IPS-20b (cell line): ENCODE results near the gene KLHL3.

ENCODE experiments used
- H3K27ac ChIP-seq: one replicate; pipeline ENCODE4 v1.5.1; 2013; ENCODE audit warnings: low read length
- H3K27me3 ChIP-seq: 2 replicates; pipeline ENCODE4 v1.6.1; 2013; ENCODE audit warnings: mild to moderate bottlenecking, low read length, inconsistent platforms; ENCODE audit not compliant: insufficient read depth
- H3K36me3 ChIP-seq: 2 replicates; pipeline ENCODE4 v1.6.1; 2013; ENCODE audit warnings: low read depth, mild to moderate bottlenecking, inconsistent platforms, low read length, moderate library complexity; ENCODE audit not compliant: insufficient read depth
- H3K4me1 ChIP-seq: 2 replicates; pipeline ENCODE4 v1.6.1; 2013; ENCODE audit warnings: mild to moderate bottlenecking, control low read depth, inconsistent platforms, low read length, moderate library complexity; ENCODE audit not compliant: insufficient read depth
- H3K4me3 ChIP-seq: 2 replicates; pipeline ENCODE4 v1.5.1; 2013; ENCODE audit warnings: mild to moderate bottlenecking, low read length, inconsistent platforms
- H3K9ac ChIP-seq: 2 replicates; pipeline ENCODE4 v1.6.1; 2013; ENCODE audit warnings: low read depth, mild to moderate bottlenecking, inconsistent platforms, low read length, moderate library complexity
- H3K9me3 ChIP-seq: 2 replicates; pipeline ENCODE4 v1.6.1; 2013; ENCODE audit warnings: mild to moderate bottlenecking, low read depth, low read length, inconsistent platforms; ENCODE audit not compliant: insufficient read depth

KLHL3 gene

GRCh38 chr5:137738947-137739346 is 3.1 kb upstream of the KLHL3 start:
- peaks cover 3% of the 10 kb centered on the region; the same call in 1 of the 2 replicates for H3K4me1 ChIP-seq
- no peak overlapping the region for H3K4me3 ChIP-seq
- H3K9ac ChIP-seq: no peak overlapping the region
- no peaks in the 10 kb centered on the region for H3K27me3 ChIP-seq
- H3K27ac ChIP-seq: no peak overlapping the region
- no peaks in the 10 kb centered on the region for H3K9me3 ChIP-seq
- no peaks in the 10 kb centered on the region for H3K36me3 ChIP-seq

- Histone ChIP-seq H3K36me3 (no peaks in the 10 kb centered on the region), H3K9ac (no peak overlapping the region), H3K9me3 (no peaks in the 10 kb centered on the region), H3K27me3 (no peaks in the 10 kb centered on the region), H3K27ac (no peak overlapping the region), H3K4me1 (peaks cover 3% of the 10 kb centered on the region; the same call in 1 of the 2 replicates), H3K4me3 (no peak overlapping the region)
These were observed 1.7 kb upstream of the KLHL3 start for GRCh38 chr5:137737349-137738131.

- Histone ChIP-seq H3K4me1 (peaks cover 3% of the 10 kb centered on the region; the same call in 1 of the 2 replicates), H3K9ac (peak overlapping the region; percentile 96; the same call in 1 of the 2 replicates), H3K27me3 (no peaks in the 10 kb centered on the region), H3K27ac (no peak overlapping the region), H3K4me3 (peak overlapping the region; percentile 96; the same call in 1 of the 2 replicates), H3K9me3 (no peaks in the 10 kb centered on the region), H3K36me3 (no peaks in the 10 kb centered on the region)
These were observed 607 bp upstream of the KLHL3 start for GRCh38 chr5:137736496-137736895.

GRCh38 chr5:137734962-137735554 is 831 bp downstream of the KLHL3 start:
- Histone ChIP-seq H3K36me3 (no peaks in the 10 kb centered on the region), H3K9ac (peak overlapping the region; percentile 96), H3K4me1 (peaks cover 3% of the 10 kb centered on the region; the same call in 1 of the 2 replicates), H3K9me3 (no peaks in the 10 kb centered on the region), H3K4me3 (peak overlapping the region; percentile 96), H3K27ac (peak overlapping the region; percentile 73), H3K27me3 (no peaks in the 10 kb centered on the region)

GRCh38 chr5:137734331-137734730 is 1.6 kb downstream of the KLHL3 start:
- no peaks in the 10 kb centered on the region for H3K9me3 ChIP-seq
- peak overlapping the region; percentile 96 for H3K4me3 ChIP-seq
- no peak overlapping the region for H3K27ac ChIP-seq
- H3K4me1 ChIP-seq: peaks cover 3% of the 10 kb centered on the region; the same call in 1 of the 2 replicates
- no peaks in the 10 kb centered on the region for H3K36me3 ChIP-seq
- H3K9ac ChIP-seq: peak overlapping the region; percentile 96; the same call in 1 of the 2 replicates
- no peaks in the 10 kb centered on the region for H3K27me3 ChIP-seq

GRCh38 chr5:137733922-137734321 is 2.0 kb downstream of the KLHL3 start:
- no peak overlapping the region for H3K9ac ChIP-seq
- no peaks in the 10 kb centered on the region for H3K9me3 ChIP-seq
- H3K27me3 ChIP-seq: no peaks in the 10 kb centered on the region
- H3K27ac ChIP-seq: no peak overlapping the region
- peak overlapping the region; percentile 96; the same call in 1 of the 2 replicates for H3K4me3 ChIP-seq
- H3K4me1 ChIP-seq: peaks cover 3% of the 10 kb centered on the region; the same call in 1 of the 2 replicates
- H3K36me3 ChIP-seq: no peaks in the 10 kb centered on the region

GRCh38 chr5:137733006-137733405 is 2.9 kb downstream of the KLHL3 start:
- Histone ChIP-seq H3K36me3 (no peaks in the 10 kb centered on the region), H3K27ac (no peak overlapping the region), H3K9ac (no peak overlapping the region)

GRCh38 chr5:137731176-137731575 is 4.7 kb downstream of the KLHL3 start:
- no peak overlapping the region for H3K27ac ChIP-seq
- H3K9ac ChIP-seq: no peak overlapping the region
- H3K27me3 ChIP-seq: no peaks in the 10 kb centered on the region
- no peak overlapping the region for H3K4me3 ChIP-seq
- H3K4me1 ChIP-seq: peaks cover 3% of the 10 kb centered on the region; the same call in 1 of the 2 replicates
- H3K9me3 ChIP-seq: no peaks in the 10 kb centered on the region
- no peaks in the 10 kb centered on the region for H3K36me3 ChIP-seq

More at GRCh38 chr5:137733006-137733405, 2.9 kb downstream of the KLHL3 start:
- Histone ChIP-seq H3K27me3 (no peaks in the 10 kb centered on the region), H3K9me3 (no peaks in the 10 kb centered on the region), H3K4me3 (no peak overlapping the region), H3K4me1 (peaks cover 3% of the 10 kb centered on the region; the same call in 1 of the 2 replicates)

- no peaks in the 10 kb centered on the region for H3K9me3 ChIP-seq
- H3K27me3 ChIP-seq: no peaks in the 10 kb centered on the region
- H3K9ac ChIP-seq: no peak overlapping the region
- no peak overlapping the region for H3K27ac ChIP-seq
- no peaks in the 10 kb centered on the region for H3K36me3 ChIP-seq
- H3K4me1 ChIP-seq: peaks cover 3% of the 10 kb centered on the region; the same call in 1 of the 2 replicates
- no peak overlapping the region for H3K4me3 ChIP-seq
These were observed 5.6 kb downstream of the KLHL3 start for GRCh38 chr5:137730336-137730735.

- H3K9me3 ChIP-seq: no peaks in the 10 kb centered on the region
- H3K4me1 ChIP-seq: no peaks in the 10 kb centered on the region
- no peaks in the 10 kb centered on the region for H3K36me3 ChIP-seq
- H3K27ac ChIP-seq: no peak overlapping the region
- no peaks in the 10 kb centered on the region for H3K27me3 ChIP-seq
- H3K4me3 ChIP-seq: no peak overlapping the region
- H3K9ac ChIP-seq: no peak overlapping the region
These were observed 7.8 kb downstream of the KLHL3 start for GRCh38 chr5:137728048-137728447.

- no peak overlapping the region for H3K9ac ChIP-seq
- no peaks in the 10 kb centered on the region for H3K4me1 ChIP-seq
- no peaks in the 10 kb centered on the region for H3K27me3 ChIP-seq
- H3K27ac ChIP-seq: no peak overlapping the region
- no peaks in the 10 kb centered on the region; the same call in 1 of the 2 replicates for H3K9me3 ChIP-seq
- H3K4me3 ChIP-seq: no peak overlapping the region
- no peaks in the 10 kb centered on the region for H3K36me3 ChIP-seq
These were observed 8.3 kb downstream of the KLHL3 start for GRCh38 chr5:137727623-137728022.

- peaks cover 6% of the 10 kb centered on the region; the same call in 1 of the 2 replicates for H3K36me3 ChIP-seq
- no peaks in the 10 kb centered on the region for H3K4me1 ChIP-seq
- no peaks in the 10 kb centered on the region; the same call in 1 of the 2 replicates for H3K9me3 ChIP-seq
- no peak overlapping the region for H3K4me3 ChIP-seq
- no peak overlapping the region for H3K27ac ChIP-seq
- no peaks in the 10 kb centered on the region for H3K27me3 ChIP-seq
- no peak overlapping the region for H3K9ac ChIP-seq
These were observed 11.6 kb downstream of the KLHL3 start for GRCh38 chr5:137724251-137724650.
